Mucosa of stomach (tissue), 1 donor: ENCODE measurements around the gene AK4.

Experiments used
- H3K27me3 ChIP-seq: one replicate; pipeline ENCODE4 v1.7.0; 2013; ENCODE audit warnings: mild to moderate bottlenecking, low read length; ENCODE audit not compliant: control insufficient read depth, insufficient read depth
- H3K36me3 ChIP-seq: one replicate; pipeline ENCODE4 v1.7.0; 2013; ENCODE audit warnings: low read length; ENCODE audit not compliant: control insufficient read depth, insufficient read depth
- H3K4me1 ChIP-seq: one replicate; pipeline ENCODE4 v1.7.0; 2013; ENCODE audit warnings: mild to moderate bottlenecking, low read length; ENCODE audit not compliant: control insufficient read depth, insufficient read depth
- H3K4me3 ChIP-seq: one replicate; pipeline ENCODE4 v1.7.0; 2013; ENCODE audit warnings: low read length
- H3K9ac ChIP-seq: one replicate; pipeline ENCODE4 v1.7.0; 2013; ENCODE audit warnings: mild to moderate bottlenecking, low read length, moderate library complexity
- H3K9me3 ChIP-seq: one replicate; pipeline ENCODE4 v1.7.0; 2013; ENCODE audit warnings: mild to moderate bottlenecking, low read length, moderate library complexity; ENCODE audit not compliant: control insufficient read depth
- donor health status: Pancreatic carcinoma.

Gene AK4

DNA sequence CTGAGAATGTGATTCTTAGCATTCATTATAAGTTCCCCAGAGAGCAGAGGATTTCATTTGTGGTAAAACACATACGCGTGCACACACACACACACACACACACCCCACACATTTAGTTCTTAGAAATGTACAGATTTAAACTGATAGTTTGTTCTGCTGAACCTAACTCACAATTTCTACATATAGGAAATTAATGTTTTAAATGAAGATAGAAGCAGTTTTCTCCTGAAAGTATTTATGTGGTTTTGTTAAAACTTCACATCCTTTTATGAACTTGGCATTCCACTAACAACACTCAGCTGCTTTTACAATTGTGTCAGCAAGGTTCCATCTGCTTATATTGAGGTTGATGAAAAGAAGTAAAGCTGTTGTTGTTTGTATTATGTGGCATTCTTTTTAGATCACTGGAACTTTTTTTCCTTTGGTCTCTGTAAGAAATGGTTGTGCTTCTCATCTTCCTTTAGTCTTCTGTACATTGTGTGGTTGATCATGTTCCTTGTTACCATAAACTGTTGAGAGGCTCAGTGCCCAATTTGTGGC, 41.6 kb downstream of the AK4 start:
- Histone ChIP-seq H3K36me3 (no peaks in the 10 kb centered on the region), H3K9ac (no peak overlapping the region), H3K27me3 (no peaks in the 10 kb centered on the region), H3K4me3 (no peak overlapping the region), H3K4me1 (no peaks in the 10 kb centered on the region), H3K9me3 (no peaks in the 10 kb centered on the region)

GRCh38 chr1:65190229-65190628, 42.2 kb downstream of the AK4 start:
- no peak overlapping the region for H3K4me3 ChIP-seq
- H3K36me3 ChIP-seq, result no peaks in the 10 kb centered on the region
- no peak overlapping the region for H3K9ac ChIP-seq
- no peaks in the 10 kb centered on the region for H3K27me3 ChIP-seq
- no peaks in the 10 kb centered on the region for H3K4me1 ChIP-seq
- no peaks in the 10 kb centered on the region for H3K9me3 ChIP-seq

DNA sequence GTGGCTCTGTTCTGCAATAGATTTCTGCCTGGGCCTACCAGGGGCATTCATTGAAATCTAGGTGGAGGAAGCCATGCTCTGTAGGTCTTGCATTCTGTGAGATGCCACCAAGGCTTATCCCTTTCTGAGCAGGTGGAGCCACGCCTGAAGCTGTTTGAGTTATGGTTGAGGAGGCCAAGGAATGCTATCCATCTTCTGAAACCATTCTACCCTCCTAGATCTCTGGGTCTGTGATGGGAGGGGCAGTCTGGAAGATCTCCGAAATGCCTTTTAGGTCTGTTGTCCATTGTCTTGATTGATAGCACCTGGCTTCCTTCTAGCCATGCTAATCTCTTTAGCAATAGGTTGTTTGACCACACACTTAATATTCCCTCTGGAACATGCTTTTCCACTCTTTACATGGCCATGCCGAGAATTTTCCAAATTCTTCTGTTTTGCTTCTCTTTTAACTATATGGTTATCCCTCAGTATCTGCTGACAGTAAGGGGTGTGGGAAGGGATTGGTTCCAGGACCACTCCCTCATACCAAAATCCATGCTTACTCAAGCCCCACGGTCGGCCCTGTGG, 45.2 kb downstream of the AK4 start:
- Histone ChIP-seq H3K9ac (no peak overlapping the region), H3K4me1 (no peaks in the 10 kb centered on the region), H3K9me3 (no peaks in the 10 kb centered on the region), H3K4me3 (no peak overlapping the region), H3K27me3 (no peaks in the 10 kb centered on the region), H3K36me3 (no peaks in the 10 kb centered on the region)

- H3K4me3 ChIP-seq, result no peak overlapping the region
- no peaks in the 10 kb centered on the region for H3K36me3 ChIP-seq
Observed at GRCh38 chr1:65195495-65196417, 47.8 kb downstream of the AK4 start.

DNA sequence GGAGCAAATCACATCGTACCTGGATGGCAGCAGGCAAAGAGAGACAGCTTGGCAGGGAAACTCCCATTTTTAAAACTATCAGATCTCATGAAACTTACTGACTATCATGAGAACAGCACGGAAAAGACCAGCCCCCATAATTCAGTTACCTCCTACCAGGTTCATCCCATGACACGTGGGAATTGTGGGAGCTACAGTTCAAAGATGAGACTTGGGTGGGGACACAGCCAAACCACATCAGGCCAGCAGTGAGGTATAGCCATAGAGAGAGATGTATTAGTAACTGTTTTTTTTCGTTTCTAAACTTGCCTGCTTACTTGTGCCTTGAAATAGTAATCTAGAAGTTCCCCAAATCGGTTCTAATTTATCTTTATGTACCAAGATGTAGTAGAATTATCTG, 48.9 kb downstream of the AK4 start:
- Histone ChIP-seq H3K9ac (no peak overlapping the region), H3K36me3 (no peaks in the 10 kb centered on the region), H3K9me3 (no peaks in the 10 kb centered on the region), H3K4me1 (no peaks in the 10 kb centered on the region), H3K27me3 (no peaks in the 10 kb centered on the region), H3K4me3 (no peak overlapping the region)

More at GRCh38 chr1:65195495-65196417, 47.8 kb downstream of the AK4 start:
- Histone ChIP-seq H3K9ac (no peak overlapping the region), H3K9me3 (no peaks in the 10 kb centered on the region), H3K27me3 (no peaks in the 10 kb centered on the region), H3K4me1 (no peaks in the 10 kb centered on the region)

GRCh38 chr1:65197636-65198035, 49.6 kb downstream of the AK4 start:
- Histone ChIP-seq H3K4me1 (no peaks in the 10 kb centered on the region), H3K9me3 (no peaks in the 10 kb centered on the region), H3K36me3 (no peaks in the 10 kb centered on the region), H3K9ac (no peak overlapping the region), H3K4me3 (no peak overlapping the region), H3K27me3 (no peaks in the 10 kb centered on the region)

- no peaks in the 10 kb centered on the region for H3K27me3 ChIP-seq
- no peaks in the 10 kb centered on the region for H3K9me3 ChIP-seq
Observed at GRCh38 chr1:65198096-65198495, 50.1 kb downstream of the AK4 start.

DNA sequence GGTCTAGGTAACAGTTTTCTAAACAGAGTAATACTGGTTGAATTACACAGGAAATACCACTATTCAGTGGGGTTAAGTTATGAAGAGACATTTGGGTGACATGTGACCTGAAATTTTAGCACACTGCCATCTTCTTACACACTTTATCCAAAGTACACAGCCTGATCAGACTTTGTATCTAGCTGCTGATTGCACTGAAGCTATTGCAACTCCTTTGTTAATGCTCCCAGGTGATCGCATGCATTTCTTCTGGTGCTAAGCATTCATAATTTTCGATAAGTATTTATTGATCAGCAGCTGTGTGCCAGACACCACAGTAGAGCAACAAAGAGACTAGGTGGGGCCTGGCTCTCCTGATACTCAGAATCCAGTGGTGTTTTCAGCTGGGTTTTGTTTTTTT, 52.4 kb downstream of the AK4 start:
- H3K4me3 ChIP-seq, result no peak overlapping the region
- no peaks in the 10 kb centered on the region for H3K27me3 ChIP-seq
- no peaks in the 10 kb centered on the region for H3K36me3 ChIP-seq
- H3K4me1 ChIP-seq, result no peaks in the 10 kb centered on the region
- H3K9me3 ChIP-seq, result no peaks in the 10 kb centered on the region
- H3K9ac ChIP-seq, result no peak overlapping the region

More at GRCh38 chr1:65198096-65198495, 50.1 kb downstream of the AK4 start:
- H3K4me1 ChIP-seq, result no peaks in the 10 kb centered on the region
- H3K36me3 ChIP-seq, result no peaks in the 10 kb centered on the region
- no peak overlapping the region for H3K9ac ChIP-seq
- no peak overlapping the region for H3K4me3 ChIP-seq

GRCh38 chr1:65206836-65207235, 58.8 kb downstream of the AK4 start:
- Histone ChIP-seq H3K4me3 (no peak overlapping the region), H3K9ac (no peak overlapping the region), H3K9me3 (no peaks in the 10 kb centered on the region), H3K36me3 (no peaks in the 10 kb centered on the region), H3K4me1 (no peaks in the 10 kb centered on the region), H3K27me3 (no peaks in the 10 kb centered on the region)

DNA sequence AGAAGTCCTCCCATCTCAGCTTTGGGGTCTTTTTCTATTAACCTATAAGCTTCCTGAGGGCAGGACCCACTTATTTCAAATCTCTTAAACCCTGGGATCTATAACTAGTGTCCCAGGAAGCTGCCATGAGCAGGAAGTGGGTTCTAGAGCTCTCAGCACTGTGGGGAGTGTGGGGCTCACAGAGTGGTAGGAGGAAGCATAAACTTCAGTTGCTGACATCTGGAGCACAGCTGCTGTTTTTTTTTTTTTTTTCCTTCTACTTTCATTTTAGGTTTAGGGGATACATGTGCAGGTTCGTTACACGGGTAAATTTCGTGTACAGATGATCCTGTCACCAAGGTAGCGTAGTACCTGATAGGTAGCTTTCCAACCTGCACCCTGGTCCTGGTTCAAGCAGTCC, 59.3 kb downstream of the AK4 start:
- H3K4me1 ChIP-seq, result no peaks in the 10 kb centered on the region
- no peaks in the 10 kb centered on the region for H3K27me3 ChIP-seq
- no peaks in the 10 kb centered on the region for H3K9me3 ChIP-seq
- no peak overlapping the region for H3K9ac ChIP-seq
- no peak overlapping the region for H3K4me3 ChIP-seq
- no peaks in the 10 kb centered on the region for H3K36me3 ChIP-seq

DNA sequence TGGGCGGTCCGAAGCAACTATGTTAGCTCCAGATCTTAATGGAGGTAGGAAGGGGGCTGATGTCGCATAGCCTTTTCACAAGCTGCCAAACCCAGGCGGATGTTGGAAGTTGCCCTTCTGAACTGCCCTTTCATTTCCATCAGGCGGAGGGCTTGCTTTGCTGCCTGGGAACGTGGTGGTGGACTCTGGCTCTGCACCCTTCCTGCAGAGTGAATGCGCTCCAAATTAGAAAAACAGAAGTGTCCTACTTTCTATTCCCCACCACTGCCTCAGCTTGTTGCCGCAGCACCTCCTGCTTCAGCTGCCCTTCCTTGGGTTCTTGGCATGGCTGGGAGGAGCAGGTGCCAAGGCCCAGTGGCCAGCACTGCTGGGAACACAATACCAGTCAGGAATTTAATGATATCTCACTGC, 60.6 kb downstream of the AK4 start:
- Histone ChIP-seq H3K9me3 (no peaks in the 10 kb centered on the region), H3K27me3 (no peaks in the 10 kb centered on the region), H3K4me3 (no peak overlapping the region), H3K36me3 (no peaks in the 10 kb centered on the region), H3K9ac (no peak overlapping the region), H3K4me1 (no peaks in the 10 kb centered on the region)
